Measurements from ENCODE around the gene ZNF780B.
"Not testable (repeated sequence)": the region's sequence is repeated elsewhere in the genome, so short reads cannot be mapped to it uniquely, and the experiment has no call there.

The ZNF780B gene

GRCh38 chr19:40055832-40056504, at the start of gene ZNF780B:
ZNF780B (minus strand) TSS chr19:40056231; CDS start chr19:40050332, 5,899 bp downstream.
- DNase-seq: peak; percentile 76 to 88

GRCh38 chr19:40104754-40105153, 48.7 kb upstream of the ZNF780B start:
- no peak for DNase-seq

- DNase-seq: no peak
Observed at GRCh38 chr19:40103600-40103999, 47.6 kb upstream of the ZNF780B start.

- DNase-seq: no peak
Observed at GRCh38 chr19:40101813-40102212, 45.8 kb upstream of the ZNF780B start.

- DNase-seq: no peak
Observed at GRCh38 chr19:40093416-40093815, 37.4 kb upstream of the ZNF780B start.

- DNase-seq: no peak
Observed at GRCh38 chr19:40091205-40092129, 35.4 kb upstream of the ZNF780B start.

- DNase-seq: peak; percentile 89 to 94
Observed at GRCh38 chr19:40090241-40091204, 34.5 kb upstream of the ZNF780B start, which contains the start of gene ZNF780A. ZNF780A (minus strand) TSS chr19:40090943; CDS start chr19:40084753, 6,190 bp downstream.

- DNase-seq: no peak
Observed at GRCh38 chr19:40089462-40089861, 33.4 kb upstream of the ZNF780B start.

- DNase-seq: no peak
Observed at GRCh38 chr19:40088299-40089047, 32.4 kb upstream of the ZNF780B start.

GRCh38 chr19:40084948-40085347, 28.9 kb upstream of the ZNF780B start:
- no peak for DNase-seq

GRCh38 chr19:40081411-40081810, 25.4 kb upstream of the ZNF780B start:
- DNase-seq: no peak

- no peak for DNase-seq
Observed at GRCh38 chr19:40080289-40080688, 24.3 kb upstream of the ZNF780B start.

GRCh38 chr19:40078377-40078776, 22.3 kb upstream of the ZNF780B start:
- no peak for DNase-seq

- no peak for DNase-seq
Observed at GRCh38 chr19:40070058-40070457, 14.0 kb upstream of the ZNF780B start.

GRCh38 chr19:40059624-40060023, 3.6 kb upstream of the ZNF780B start:
- DNase-seq: no peak

GRCh38 chr19:40057166-40057565, 1.1 kb upstream of the ZNF780B start:
- no peak for DNase-seq

- no peak for DNase-seq
Observed at GRCh38 chr19:40056505-40056904, 474 bp upstream of the ZNF780B start.

- DNase-seq: no peak
Observed at GRCh38 chr19:40055049-40055448, 982 bp downstream of the ZNF780B start.

- DNase-seq: no peak
Observed at GRCh38 chr19:40054632-40055031, 1.4 kb downstream of the ZNF780B start.

- DNase-seq: no peak
Observed at GRCh38 chr19:40053491-40053890, 2.5 kb downstream of the ZNF780B start.

GRCh38 chr19:40041718-40042117, 14.3 kb downstream of the ZNF780B start:
- not testable (repeated sequence) for DNase-seq

- not testable (repeated sequence) for DNase-seq
Observed at GRCh38 chr19:40038047-40038446, 18.0 kb downstream of the ZNF780B start.
